ENCODE data around the gene USP15. TPM values are rescaled to one million over a fixed set of nuclear protein-coding genes. Genes with fewer than 3 reads are reported as not detected.

Gene USP15
- total and polyA plus RNA-seq, 2 of the 8 experiments (the other 6 are each of a cell fraction or from before 2014, with no cell fraction given) = 12.7 to 38.6 TPM

DNA sequence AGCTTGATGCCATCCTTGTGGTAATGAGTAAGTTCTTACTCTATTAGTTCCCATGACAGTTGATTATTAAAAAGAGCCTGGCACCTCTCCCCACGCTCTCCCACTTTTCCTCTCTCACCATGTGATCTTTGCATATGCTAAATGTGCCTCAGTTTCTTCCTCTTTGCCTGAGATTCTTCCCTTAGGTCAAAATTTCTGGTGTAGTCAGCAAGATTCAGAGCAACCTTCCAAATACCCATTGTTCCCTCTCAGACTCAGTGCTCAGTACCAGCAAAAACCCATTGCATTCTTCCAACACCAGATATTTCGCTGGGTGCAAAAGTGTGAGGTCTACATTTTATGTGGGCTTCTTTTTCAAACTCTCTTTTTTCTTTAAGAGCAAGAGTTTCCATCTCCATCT, 10.8 kb upstream of the USP15 start:
- Histone ChIP-seq H3K4me1 (replicated peaks in 1 of 4; ENCODE audit: control insufficient read depth in 3 of 4, insufficient read depth in 4 of 4, low read length in 3 of 4) (peaks cover 0 to 4% (median 1%) of the 10 kb centered on the region in 4 experiments; a peak in 1 of 7 replicates), H3K79me1 (ENCODE audit: low read depth, low read length) (no peaks in the 10 kb centered on the region), H3K14ac (ENCODE audit: insufficient read length) (no peak overlapping the region), H2BK120ac (replicated peaks; ENCODE audit: low read depth, low read length) (no peak overlapping the region), H2AK5ac (ENCODE audit: low read depth, low read length) (no peak overlapping the region), H3K36me3 (ENCODE audit: control insufficient read depth in 2 of 4, insufficient read depth in 4 of 4, low read length in 3 of 4) (no peaks in the 10 kb centered on the region), H2BK15ac (ENCODE audit: low read length) (no peak overlapping the region), H3K27me3 (replicated peaks in 1 of 4; ENCODE audit: control insufficient read depth in 3 of 4, extremely low read depth in 1 of 4, insufficient read depth in 3 of 4, low read length in 3 of 4) (no peaks in the 10 kb centered on the region), H3K23ac (ENCODE audit: insufficient read length) (no peak overlapping the region), H4K20me1 (replicated peaks in 1 of 2; ENCODE audit: control insufficient read depth in 1 of 2, insufficient read depth in 2 of 2, low read length in 2 of 2) (no peaks in the 10 kb centered on the region), H3K9me3 (ENCODE audit: insufficient read depth in 2 of 2, low read depth in 1 of 2, low read length in 1 of 2) (no peaks in the 10 kb centered on the region), H3K4ac (replicated peaks; ENCODE audit: insufficient read length, low read depth, low read length) (no peak overlapping the region), H4K8ac (ENCODE audit: extremely low read depth, insufficient read depth, low read length) (no peak overlapping the region), H2BK5ac (ENCODE audit: low read depth, low read length) (no peak overlapping the region), H3K18ac (ENCODE audit: extremely low read depth, low read length) (no peak overlapping the region), H4K91ac (replicated peaks; ENCODE audit: insufficient read length, low read length) (no peak overlapping the region), H4K5ac (ENCODE audit: insufficient read length, low read depth, low read length) (no peak overlapping the region), H2BK12ac (ENCODE audit: low read depth, low read length) (no peak overlapping the region), H2AFZ (ENCODE audit: low read length) (no peak overlapping the region), H3K4me2 (ENCODE audit: insufficient read depth in 1 of 2, low read depth in 2 of 2, low read length in 2 of 2) (no peak overlapping the region), H3K79me2 (ENCODE audit: control insufficient read depth in 1 of 2, insufficient read depth in 2 of 2, low read length in 2 of 2) (no peaks in the 10 kb centered on the region), H3K9ac (replicated peaks in 1 of 4; ENCODE audit: extremely low read depth in 1 of 4, low read depth in 3 of 4, low read length in 3 of 4) (no peak overlapping the region), H3K4me3 (ENCODE audit: extremely low read depth in 1 of 4, insufficient read depth in 2 of 4, low read depth in 3 of 4, low read length in 4 of 4) (no peak overlapping the region), H2BK20ac (ENCODE audit: low read length) (no peak overlapping the region), H3K56ac (replicated peaks; ENCODE audit: insufficient read length, low read depth, low read length) (no peak overlapping the region), H3K27ac (ENCODE audit: low read depth, low read length) (no peak overlapping the region), H3K23me2 (ENCODE audit: low read depth, low read length) (no peaks in the 10 kb centered on the region)
- ChIA-PET CTCF (ENCODE audit: partially characterized antibody) (interaction anchor here (1.7 kb wide), 1 partner anchor 11 kb away, joined by 5 read pairs; the partner anchor contains the start of gene USP15), POLR2A (ENCODE audit: partially characterized antibody) (no interaction called here)
- WGBS, 2 experiments (ENCODE audit: extremely low coverage in 1 of 2, insufficient coverage in 1 of 2, insufficient read length in 1 of 2, insufficient replicate concordance in 2 of 2, low coverage in 1 of 2, low lambda C conversion rate in 2 of 2, missing lambda C conversion rate in 1 of 2) = 76% methylated on average over 2 of the region's 2 CpGs; no CpG with 5 or more reads in 1 of the 2 experiments
- FAIRE-seq = no peak
- no peak for DNase-seq (ENCODE audit: low read depth in 1 of 2, low spot score in 2 of 2)
- no peak for TF ChIP-seq SAP30 (IDR thresholded peaks at IDR 0.05; ENCODE audit: insufficient read depth, insufficient replicate concordance, low read length)
- no peak for TF ChIP-seq NANOG (IDR thresholded peaks at IDR 0.05; ENCODE audit: insufficient read depth, low read depth, low read length, poor library complexity, severe bottlenecking)
- no peak for TF ChIP-seq NRF1 (IDR thresholded peaks at IDR 0.05; ENCODE audit: low read depth, low read length)
- no peak for TF ChIP-seq BACH1 (IDR thresholded peaks at IDR 0.05; ENCODE audit: low read length)
- TF ChIP-seq, protein P1, sequence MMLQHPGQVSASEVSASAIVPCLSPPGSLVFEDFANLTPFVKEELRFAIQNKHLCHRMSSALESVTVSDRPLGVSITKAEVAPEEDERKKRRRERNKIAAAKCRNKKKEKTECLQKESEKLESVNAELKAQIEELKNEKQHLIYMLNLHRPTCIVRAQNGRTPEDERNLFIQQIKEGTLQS (IDR thresholded peaks at IDR 0.05; ENCODE audit: insufficient read depth, low read depth, low read length) = no peak
- TF ChIP-seq, protein P2, sequence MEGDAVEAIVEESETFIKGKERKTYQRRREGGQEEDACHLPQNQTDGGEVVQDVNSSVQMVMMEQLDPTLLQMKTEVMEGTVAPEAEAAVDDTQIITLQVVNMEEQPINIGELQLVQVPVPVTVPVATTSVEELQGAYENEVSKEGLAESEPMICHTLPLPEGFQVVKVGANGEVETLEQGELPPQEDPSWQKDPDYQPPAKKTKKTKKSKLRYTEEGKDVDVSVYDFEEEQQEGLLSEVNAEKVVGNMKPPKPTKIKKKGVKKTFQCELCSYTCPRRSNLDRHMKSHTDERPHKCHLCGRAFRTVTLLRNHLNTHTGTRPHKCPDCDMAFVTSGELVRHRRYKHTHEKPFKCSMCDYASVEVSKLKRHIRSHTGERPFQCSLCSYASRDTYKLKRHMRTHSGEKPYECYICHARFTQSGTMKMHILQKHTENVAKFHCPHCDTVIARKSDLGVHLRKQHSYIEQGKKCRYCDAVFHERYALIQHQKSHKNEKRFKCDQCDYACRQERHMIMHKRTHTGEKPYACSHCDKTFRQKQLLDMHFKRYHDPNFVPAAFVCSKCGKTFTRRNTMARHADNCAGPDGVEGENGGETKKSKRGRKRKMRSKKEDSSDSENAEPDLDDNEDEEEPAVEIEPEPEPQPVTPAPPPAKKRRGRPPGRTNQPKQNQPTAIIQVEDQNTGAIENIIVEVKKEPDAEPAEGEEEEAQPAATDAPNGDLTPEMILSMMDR (IDR thresholded peaks at IDR 0.05; ENCODE audit: control extremely low read depth in 1 of 3, insufficient read depth in 1 of 3, low read depth in 1 of 3, low read length in 3 of 3) = no peak
- no peak for TF ChIP-seq RFX5 (IDR thresholded peaks at IDR 0.05; ENCODE audit: borderline replicate concordance, low read depth, low read length)
- no peak for TF ChIP-seq BCL11A (IDR thresholded peaks at IDR 0.05; ENCODE audit: low read depth in 2 of 2, low read length in 2 of 2)
- TF ChIP-seq TBP (IDR thresholded peaks at IDR 0.05; ENCODE audit: low read depth, low read length) = no peak
- TF ChIP-seq EZH2 (IDR thresholded peaks at IDR 0.05; ENCODE audit: low read depth, low read length, severe bottlenecking) = no peak

All from H1 (cell line).